Posterior cingulate gyrus (tissue), 11 donors: ENCODE data around the gene ODF2.
"Not testable (repeated sequence)": the region's sequence is repeated elsewhere in the genome, so short reads cannot be mapped to it uniquely, and the experiment has no call there.

Experiments used
- DNase-seq, 10 donors: peaks; one replicate each; pipeline versions ENCODE4 v3.0.0 to v3.0.0-alpha.2; 2020 to 2021; ENCODE audit warnings: mixed read lengths in 3 of 10
- intact Hi-C: fragments of 100-400 bp; cut with DNase I; formaldehyde crosslinking; loops from one replicate; pipeline ENCODE4 v1.15.1; 2023

The ODF2 gene

GRCh38 chr9:128455849-128456612, at the start of gene ODF2:
TSS of gene ODF2 (plus strand) at chr9:128456006. CDS start at chr9:128456092, 86 bp downstream.
- intact Hi-C loops = no loop called here
- peak; percentile 98 to 100 (median 99) for DNase-seq

- no peak for DNase-seq
Observed at GRCh38 chr9:128406848-128407391, 48.9 kb upstream of the ODF2 start.

GRCh38 chr9:128408963-128409431, 46.8 kb upstream of the ODF2 start:
- peak; percentile 71 to 98 (median 84) for DNase-seq
- intact Hi-C loops = loop anchor here (1.0 kb wide), 1 partner anchor 35 kb away; no protein-coding TSS in a partner anchor

More at GRCh38 chr9:128406848-128407391, 48.9 kb upstream of the ODF2 start:
- intact Hi-C loops = no loop called here

- intact Hi-C loops = loop anchor here (1.0 kb wide), 1 partner anchor 35 kb away; no protein-coding TSS in a partner anchor
- DNase-seq = no peak
Observed at GRCh38 chr9:128409450-128409849, 46.4 kb upstream of the ODF2 start.

GRCh38 chr9:128409978-128410377, 45.8 kb upstream of the ODF2 start:
- DNase-seq = peak in 3 of 10 donors; percentile 67 to 91 (median 84)
- intact Hi-C loops = loop anchor here (1.0 to 5.0 kb wide), 2 partner anchors 36 to 113 kb away; no protein-coding TSS in a partner anchor

GRCh38 chr9:128411364-128412119, 44.3 kb upstream of the ODF2 start:
- DNase-seq = peak in 4 of 10 donors; percentile 44 to 91 (median 60)
- intact Hi-C loops = loop anchor here (1.0 to 5.0 kb wide), 2 partner anchors 49 to 114 kb away; no protein-coding TSS in a partner anchor

- intact Hi-C loops = loop anchor here (1.0 to 5.0 kb wide), 2 partner anchors 50 to 115 kb away; no protein-coding TSS in a partner anchor
- DNase-seq = peak; percentile 76 to 99 (median 92)
Observed at GRCh38 chr9:128412120-128412790, 43.6 kb upstream of the ODF2 start.

- DNase-seq = not testable (repeated sequence)
- intact Hi-C loops = loop anchor here (5.0 kb wide), 1 partner anchor 116 kb away; no protein-coding TSS in a partner anchor
Observed at GRCh38 chr9:128413728-128414127, 42.1 kb upstream of the ODF2 start.

- DNase-seq = no peak
- intact Hi-C loops = loop anchor here (5.0 kb wide), 1 partner anchor 117 kb away; no protein-coding TSS in a partner anchor
Observed at GRCh38 chr9:128414461-128414860, 41.3 kb upstream of the ODF2 start.

GRCh38 chr9:128415281-128415680, 40.5 kb upstream of the ODF2 start:
- intact Hi-C loops = no loop called here
- DNase-seq = no peak

- no peak for DNase-seq
- intact Hi-C loops = no loop called here
Observed at GRCh38 chr9:128416014-128416413, 39.8 kb upstream of the ODF2 start.

GRCh38 chr9:128416432-128417019, 39.3 kb upstream of the ODF2 start:
- no peak for DNase-seq
- intact Hi-C loops = no loop called here

- DNase-seq = no peak
- intact Hi-C loops = no loop called here
Observed at GRCh38 chr9:128419061-128419925, 36.5 kb upstream of the ODF2 start.

GRCh38 chr9:128420060-128420650, 35.7 kb upstream of the ODF2 start:
- intact Hi-C loops = no loop called here
- peak; percentile 38 to 94 (median 63) for DNase-seq

- peak in 6 of 10 donors; percentile 34 to 93 (median 76) for DNase-seq
- intact Hi-C loops = no loop called here
Observed at GRCh38 chr9:128420651-128421481, 34.9 kb upstream of the ODF2 start, which contains the start of gene CERCAM. TSS of gene CERCAM (plus strand) at chr9:128420857. CDS start at chr9:128420878, 21 bp downstream.

GRCh38 chr9:128421482-128421996, 34.3 kb upstream of the ODF2 start:
- DNase-seq = no peak
- intact Hi-C loops = no loop called here
